Measurements from ENCODE around the gene PTPN9. TPM values are rescaled to one million over a fixed set of nuclear protein-coding genes. Genes with fewer than 3 reads are reported as not detected.

The PTPN9 gene
- 10 to 100 TPM in 2 of 4 donors, 1 to 10 TPM in 2; 5.6 to 33.0 (median 18.9) TPM for total RNA-seq

DNA sequence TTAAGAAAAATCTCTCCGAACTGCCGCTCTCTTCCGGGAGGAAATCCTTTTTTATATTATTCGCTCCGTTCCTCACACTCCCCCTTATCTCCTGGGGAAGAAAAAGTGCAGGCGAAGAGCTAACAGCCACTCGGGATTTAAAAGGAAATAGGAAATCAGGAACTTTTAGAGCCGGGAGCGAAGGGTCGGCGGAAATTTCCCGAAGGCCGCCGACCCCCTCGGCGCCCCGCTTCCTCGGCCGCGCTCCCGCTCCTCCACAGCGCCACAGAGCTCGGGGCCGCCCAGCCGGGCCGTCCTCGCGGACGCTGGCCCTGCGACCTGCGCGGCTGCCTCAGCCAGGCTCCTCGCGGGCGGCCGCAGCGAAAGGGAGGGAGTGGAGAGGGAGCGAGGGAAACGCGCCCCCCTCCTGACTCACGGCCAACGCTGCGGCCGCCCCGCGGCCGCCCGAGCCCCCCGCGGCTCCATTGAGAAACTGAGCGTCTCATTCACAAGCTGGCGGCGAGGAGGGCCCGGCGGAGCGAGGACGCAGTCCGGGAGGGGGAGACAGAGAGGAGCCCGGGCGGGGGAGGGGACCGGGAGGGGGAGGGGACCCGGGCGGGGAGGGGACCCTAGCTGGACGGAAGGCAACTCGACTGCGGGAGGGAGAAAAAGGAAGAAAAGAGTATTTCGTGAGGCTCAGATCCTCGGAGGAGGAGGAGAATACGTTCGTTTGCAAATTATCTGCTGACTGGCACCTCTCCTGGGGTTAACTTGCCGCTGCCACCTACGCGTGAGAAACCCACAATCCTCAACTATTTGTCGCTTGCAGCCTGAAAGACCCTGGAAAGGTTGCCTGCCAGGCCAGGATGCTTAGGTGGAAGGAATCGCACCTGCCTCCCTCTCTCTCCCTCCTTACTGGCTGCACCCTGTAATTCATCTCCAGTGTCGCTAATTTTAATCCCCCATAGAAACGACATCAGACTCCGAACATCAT lies at the start of gene PTPN9:
Gene PTPN9, minus strand, starts transcription at position 368 of the 973 bp plus-strand sequence. CDS start 539 bp downstream, outside the sequence.
- Histone ChIP-seq H3K27ac (peak within 1 kb of the TSS; percentile 81 to 88), H3K27me3 (no peaks in the 10 kb centered on the region), H3K36me3 (no peaks in the 10 kb centered on the region), H3K4me3 (peak within 1 kb of the TSS; percentile 60 to 82), H3K4me1 (peaks cover 0 to 5% of the 10 kb centered on the region in 2 donors), H3K9me3 (no peaks in the 10 kb centered on the region)
- TF ChIP-seq, protein P1, sequence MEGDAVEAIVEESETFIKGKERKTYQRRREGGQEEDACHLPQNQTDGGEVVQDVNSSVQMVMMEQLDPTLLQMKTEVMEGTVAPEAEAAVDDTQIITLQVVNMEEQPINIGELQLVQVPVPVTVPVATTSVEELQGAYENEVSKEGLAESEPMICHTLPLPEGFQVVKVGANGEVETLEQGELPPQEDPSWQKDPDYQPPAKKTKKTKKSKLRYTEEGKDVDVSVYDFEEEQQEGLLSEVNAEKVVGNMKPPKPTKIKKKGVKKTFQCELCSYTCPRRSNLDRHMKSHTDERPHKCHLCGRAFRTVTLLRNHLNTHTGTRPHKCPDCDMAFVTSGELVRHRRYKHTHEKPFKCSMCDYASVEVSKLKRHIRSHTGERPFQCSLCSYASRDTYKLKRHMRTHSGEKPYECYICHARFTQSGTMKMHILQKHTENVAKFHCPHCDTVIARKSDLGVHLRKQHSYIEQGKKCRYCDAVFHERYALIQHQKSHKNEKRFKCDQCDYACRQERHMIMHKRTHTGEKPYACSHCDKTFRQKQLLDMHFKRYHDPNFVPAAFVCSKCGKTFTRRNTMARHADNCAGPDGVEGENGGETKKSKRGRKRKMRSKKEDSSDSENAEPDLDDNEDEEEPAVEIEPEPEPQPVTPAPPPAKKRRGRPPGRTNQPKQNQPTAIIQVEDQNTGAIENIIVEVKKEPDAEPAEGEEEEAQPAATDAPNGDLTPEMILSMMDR (IDR thresholded peaks at IDR 0.05) = peak; percentile 8 to 74 (median 47)
- TF ChIP-seq POLR2A (IDR thresholded peaks at IDR 0.05) = peak; percentile 44 to 55
- intact Hi-C loops (cut with DNase I; ENCODE audit: low total_unique reads) = no loop called here
- DNase-seq = peak; percentile 79 to 84

DNA sequence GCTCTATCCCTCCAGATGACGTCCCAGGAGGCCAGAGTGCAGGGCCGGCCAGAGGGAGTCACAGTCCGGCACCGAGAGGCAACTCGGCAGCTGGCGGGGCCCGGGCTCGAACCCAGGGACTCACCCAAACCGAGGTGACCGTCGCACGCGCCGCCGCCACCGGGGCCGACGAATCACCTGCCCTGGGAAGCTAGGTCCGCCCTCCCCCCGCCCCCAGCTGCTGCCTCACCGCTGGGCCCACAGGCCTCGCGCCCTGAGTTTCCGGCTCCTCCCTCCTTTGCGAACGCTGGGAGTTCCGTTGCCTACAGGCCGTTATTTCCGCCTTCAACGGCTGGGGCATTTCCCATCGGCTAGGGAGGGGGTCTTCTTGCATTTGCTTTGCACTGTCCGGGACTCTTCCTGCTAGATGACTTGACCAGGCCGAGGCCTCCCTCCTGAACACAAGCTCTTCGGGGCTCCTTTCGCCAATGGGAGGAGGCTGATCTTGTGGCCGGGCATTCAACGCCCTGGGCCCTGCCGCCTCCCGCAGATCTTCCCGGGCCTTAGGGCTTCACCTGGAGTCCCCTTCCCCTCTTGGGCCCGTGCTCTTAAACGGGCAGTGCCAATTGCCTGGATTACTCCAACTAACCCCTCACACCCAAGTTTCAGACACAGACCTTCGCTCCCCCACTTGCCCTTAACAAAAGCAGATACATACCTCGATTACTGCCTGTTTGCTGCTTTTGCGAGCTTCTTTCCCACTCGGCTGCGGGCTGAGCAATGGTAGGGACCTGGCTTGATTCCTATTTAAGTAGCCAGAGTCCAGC lies 46.6 kb upstream of the PTPN9 start, which contains the start of gene SNUPN:
Gene SNUPN, minus strand, starts transcription at position 184 of the 806 bp plus-strand sequence. CDS start 4,674 bp downstream, outside the sequence.
- Histone ChIP-seq H3K4me1 (peaks cover 0 to under 1% of the 10 kb centered on the region in 2 donors), H3K27me3 (no peaks in the 10 kb centered on the region), H3K36me3 (no peaks in the 10 kb centered on the region), H3K9me3 (no peaks in the 10 kb centered on the region), H3K27ac (peak within 1 kb of the TSS; percentile 94 to 95), H3K4me3 (peak within 1 kb of the TSS; percentile 75 to 97)
- peak; percentile 92 to 93 for DNase-seq
- intact Hi-C loops (cut with DNase I; ENCODE audit: low total_unique reads) = loop anchor here (10.0 kb wide), 1 partner anchor 261 kb away; the partner anchor contains the start of gene MAN2C1
- TF ChIP-seq POLR2A (IDR thresholded peaks at IDR 0.05) = peak in 1 of 2 donors; percentile 48
- TF ChIP-seq, protein P1 (IDR thresholded peaks at IDR 0.05) = peak in 1 of 4 experiments; percentile 28

DNA sequence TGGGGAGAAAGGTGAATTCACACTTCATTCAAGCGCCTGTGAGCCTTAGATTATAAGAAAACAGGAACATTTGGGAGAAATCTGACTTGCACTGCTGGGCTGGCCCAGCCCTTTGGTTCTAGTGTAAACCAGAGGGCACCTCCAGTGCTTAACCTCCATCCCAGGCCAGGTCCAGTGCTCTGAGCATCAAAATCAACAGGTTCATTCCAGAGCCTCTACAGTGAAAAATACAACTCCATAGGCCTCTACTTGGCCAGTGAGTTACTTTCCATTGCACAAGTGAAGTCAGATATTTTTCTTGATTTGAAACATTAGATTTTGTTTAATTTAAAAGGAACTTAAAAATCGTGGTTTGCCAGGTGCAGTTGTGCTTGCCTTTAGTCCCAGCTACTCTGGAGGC lies 43.4 kb upstream of the PTPN9 start:
- intact Hi-C loops (cut with DNase I; ENCODE audit: low total_unique reads) = loop anchor here (10.0 kb wide), 1 partner anchor 258 kb away; the partner anchor contains the start of gene MAN2C1
- TF ChIP-seq, protein P1 (IDR thresholded peaks at IDR 0.05) = no peak
- no peak for TF ChIP-seq POLR2A (IDR thresholded peaks at IDR 0.05)
- no peaks in the 10 kb centered on the region for H3K9me3 ChIP-seq
- no peaks in the 10 kb centered on the region for H3K36me3 ChIP-seq
- no peaks in the 10 kb centered on the region for H3K27me3 ChIP-seq
- DNase-seq = no peak
- H3K4me1 ChIP-seq = peaks cover 4 to 7% of the 10 kb centered on the region in 2 donors
- H3K4me3 ChIP-seq = no peak overlapping the region
- no peak overlapping the region for H3K27ac ChIP-seq

DNA sequence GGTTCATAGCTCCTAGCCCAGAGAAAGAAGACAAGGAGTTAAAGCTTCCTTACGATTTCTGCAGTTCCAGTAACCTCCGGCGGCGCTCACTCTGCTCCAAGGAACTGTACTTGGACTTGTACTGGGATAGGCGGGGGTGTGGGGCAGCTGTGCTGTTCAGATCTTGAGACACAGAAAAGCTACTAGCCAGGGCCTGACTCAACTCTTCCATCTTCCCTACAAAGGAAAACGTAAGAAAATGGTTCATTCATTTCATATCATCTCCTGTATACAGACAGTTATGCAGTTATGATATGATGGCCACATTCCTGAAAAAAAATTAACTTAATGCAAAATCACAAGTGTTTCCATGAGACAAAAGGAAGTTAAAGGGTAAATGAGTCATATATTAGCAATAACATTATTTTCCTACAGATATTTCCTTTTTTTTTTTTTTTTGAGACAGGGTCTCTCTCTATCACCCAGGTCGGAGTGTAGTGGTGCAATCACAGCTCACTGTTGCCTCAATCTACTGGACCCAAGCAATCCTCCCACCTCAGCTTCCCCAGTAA lies 41.8 kb upstream of the PTPN9 start:
- H3K36me3 ChIP-seq = no peaks in the 10 kb centered on the region
- H3K4me3 ChIP-seq = no peak overlapping the region
- intact Hi-C loops (cut with DNase I; ENCODE audit: low total_unique reads) = loop anchor here (10.0 kb wide), 1 partner anchor 256 kb away; the partner anchor contains the start of gene MAN2C1
- DNase-seq = peak; percentile 85 to 86
- H3K27ac ChIP-seq = peak overlapping the region; percentile 70 to 73
- H3K4me1 ChIP-seq = peaks cover 4 to 7% of the 10 kb centered on the region in 2 donors
- no peaks in the 10 kb centered on the region for H3K9me3 ChIP-seq
- H3K27me3 ChIP-seq = no peaks in the 10 kb centered on the region
- no peak for TF ChIP-seq POLR2A (IDR thresholded peaks at IDR 0.05)
- TF ChIP-seq, protein P1 (IDR thresholded peaks at IDR 0.05) = peak in 3 of 4 experiments; percentile 34 to 62 (median 46)
